Spleen (tissue), 7 donors: ENCODE data around the gene RAD9A.

ENCODE experiments used
- CTCF ChIP-seq, 11 experiments: fragments of 200-600 bp in 7 of 11; fragments of 450-650 bp in 4 of 11; sonication (generic) in 4 of 11; IDR thresholded peaks in 8 of 11; conservative IDR thresholded peaks in 3 of 11; 1 replicate in 7 of 11; 2 replicates in 4 of 11; pipeline versions ENCODE4 v1.4.0 to v1.8.0; 2016 to 2021; ENCODE audit warnings: antibody characterized with exemption in 11 of 11, inconsistent platforms in 4 of 11, mild to moderate bottlenecking in 1 of 11
- POLR2A ChIP-seq, 3 donors: fragments of 450-650 bp; IDR thresholded peaks; one replicate each; pipeline ENCODE4 v1.5.1; 2017; ENCODE audit warnings: antibody characterized with exemption in 3 of 3, mild to moderate bottlenecking in 1 of 3
- POLR2AphosphoS5 ChIP-seq, 3 donors: sonication (generic); formaldehyde crosslinking; IDR thresholded peaks; one replicate each; pipeline ENCODE4 v1.5.1; 2017; ENCODE audit warnings: antibody characterized with exemption in 3 of 3
- donor health status: DM: no; HTN: no; CAD: no; lungs with moderate emphysema.
- donor health status: DM: no; HTN: no; CAD: no.
- donor health status: DM: no; HTN: no; CAD: no.

- no peak for TF ChIP-seq CTCF (IDR thresholded peaks at IDR 0.05 in 8 of 11, conservative IDR thresholded peaks at IDR 0.05 in 3 of 11)
- TF ChIP-seq POLR2A (IDR thresholded peaks at IDR 0.05), result no peak
- TF ChIP-seq POLR2AphosphoS5 (IDR thresholded peaks at IDR 0.05), result no peak
Measured at GRCh38 chr11:67367761-67368227, 24.0 kb upstream of the RAD9A start.
